Measurements from ENCODE around the gene NUDT3. TPM values are rescaled to one million over a fixed set of nuclear protein-coding genes. Genes with fewer than 3 reads are reported as not detected.
"Not testable (repeated sequence)": the region's sequence is repeated elsewhere in the genome, so short reads cannot be mapped to it uniquely, and the experiment has no call there.

Gene NUDT3
- total RNA-seq, 4 donors from 2014 or later = 32.2 to 66.3 (median 46.9) TPM

- no peaks in the 10 kb centered on the region for H3K27me3 ChIP-seq
- H3K4me3 ChIP-seq = no peak overlapping the region
- no peak for ATAC-seq
- TF ChIP-seq, protein P1, sequence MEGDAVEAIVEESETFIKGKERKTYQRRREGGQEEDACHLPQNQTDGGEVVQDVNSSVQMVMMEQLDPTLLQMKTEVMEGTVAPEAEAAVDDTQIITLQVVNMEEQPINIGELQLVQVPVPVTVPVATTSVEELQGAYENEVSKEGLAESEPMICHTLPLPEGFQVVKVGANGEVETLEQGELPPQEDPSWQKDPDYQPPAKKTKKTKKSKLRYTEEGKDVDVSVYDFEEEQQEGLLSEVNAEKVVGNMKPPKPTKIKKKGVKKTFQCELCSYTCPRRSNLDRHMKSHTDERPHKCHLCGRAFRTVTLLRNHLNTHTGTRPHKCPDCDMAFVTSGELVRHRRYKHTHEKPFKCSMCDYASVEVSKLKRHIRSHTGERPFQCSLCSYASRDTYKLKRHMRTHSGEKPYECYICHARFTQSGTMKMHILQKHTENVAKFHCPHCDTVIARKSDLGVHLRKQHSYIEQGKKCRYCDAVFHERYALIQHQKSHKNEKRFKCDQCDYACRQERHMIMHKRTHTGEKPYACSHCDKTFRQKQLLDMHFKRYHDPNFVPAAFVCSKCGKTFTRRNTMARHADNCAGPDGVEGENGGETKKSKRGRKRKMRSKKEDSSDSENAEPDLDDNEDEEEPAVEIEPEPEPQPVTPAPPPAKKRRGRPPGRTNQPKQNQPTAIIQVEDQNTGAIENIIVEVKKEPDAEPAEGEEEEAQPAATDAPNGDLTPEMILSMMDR (IDR thresholded peaks at IDR 0.05) = no peak
- TF ChIP-seq POLR2AphosphoS5 (IDR thresholded peaks at IDR 0.05) (no peak), EP300 (IDR thresholded peaks at IDR 0.05) (no peak), POLR2A (IDR thresholded peaks at IDR 0.05) (no peak)
- 91% methylated on average over 5 of the region's 5 CpGs; no CpG with 5 or more reads in 1 of the 2 donors for WGBS, 2 donors (ENCODE audit: low coverage in 1 of 2)
- no peaks in the 10 kb centered on the region for H3K9me3 ChIP-seq
- no peak overlapping the region for H3K27ac ChIP-seq
- peaks cover 0 to 21% (median 0%) of the 10 kb centered on the region in 3 donors for H3K4me1 ChIP-seq
- no peaks in the 10 kb centered on the region for H3K36me3 ChIP-seq
Observed at GRCh38 chr6:34377984-34378383, 14.5 kb downstream of the NUDT3 start.

DNA sequence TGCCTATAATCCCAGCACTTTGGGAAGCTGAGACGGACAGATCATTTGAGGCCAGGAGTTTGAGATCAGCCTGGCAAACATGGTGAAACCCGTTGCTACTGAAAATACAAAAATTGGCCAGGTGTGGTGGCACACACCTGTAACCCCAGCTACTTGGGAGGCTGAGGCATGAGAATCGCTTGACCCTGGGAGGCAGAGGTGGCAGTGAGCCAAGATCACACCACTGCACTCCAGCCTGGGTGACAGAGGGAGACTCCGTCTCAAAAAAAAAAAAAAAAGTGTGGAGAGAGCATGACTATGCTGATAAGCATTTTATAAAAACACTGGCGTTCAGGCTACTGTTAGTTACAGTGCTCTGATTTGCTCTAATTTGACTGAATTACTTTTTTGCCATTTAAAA lies 14.9 kb downstream of the NUDT3 start:
- H3K36me3 ChIP-seq, H3K9me3 ChIP-seq, H3K27ac ChIP-seq, H3K27me3 ChIP-seq, ATAC-seq, H3K4me3 ChIP-seq: not testable (repeated sequence)
- peaks cover 0 to 19% (median 0%) of the 10 kb centered on the region in 3 donors for H3K4me1 ChIP-seq
- WGBS, 2 donors (ENCODE audit: low coverage in 1 of 2) = 89 to 93% methylated on average over 5 of the region's 5 CpGs

- Histone ChIP-seq H3K9me3 (no peaks in the 10 kb centered on the region), H3K27ac (no peak overlapping the region), H3K36me3 (no peaks in the 10 kb centered on the region), H3K4me1 (peaks cover 0 to 23% (median 0%) of the 10 kb centered on the region in 3 donors), H3K4me3 (no peak overlapping the region), H3K27me3 (no peaks in the 10 kb centered on the region)
- TF ChIP-seq POLR2AphosphoS5 (IDR thresholded peaks at IDR 0.05) (no peak), POLR2A (IDR thresholded peaks at IDR 0.05) (no peak)
- TF ChIP-seq, protein P1 (IDR thresholded peaks at IDR 0.05) = no peak
- WGBS, 2 donors (ENCODE audit: low coverage in 1 of 2) = 94 to 100% methylated on average over 1 to 5 of the region's 5 CpGs
- no peak for ATAC-seq
Observed at GRCh38 chr6:34375833-34376232, 16.6 kb downstream of the NUDT3 start.

DNA sequence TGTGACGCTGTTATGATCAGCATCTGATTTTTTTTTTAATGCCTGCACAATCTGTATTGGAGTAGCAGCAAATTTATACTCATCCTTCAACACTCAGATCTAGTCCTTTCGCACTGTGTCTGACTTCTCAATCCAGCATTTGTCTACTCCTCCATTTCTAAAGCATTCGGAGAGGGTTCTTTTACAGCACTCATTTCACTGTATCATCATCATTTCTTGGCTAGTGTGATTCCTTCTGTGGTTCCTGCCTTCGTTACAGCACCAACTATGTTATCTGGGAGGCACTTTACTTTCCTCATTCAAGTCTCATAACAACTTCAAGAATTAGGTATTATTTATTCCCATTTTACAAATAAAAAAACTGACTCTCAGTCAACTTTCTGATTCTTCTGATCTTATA lies 18.0 kb downstream of the NUDT3 start:
- TF ChIP-seq POLR2A (IDR thresholded peaks at IDR 0.05) = no peak
- TF ChIP-seq, protein P1 (IDR thresholded peaks at IDR 0.05) = no peak
- TF ChIP-seq POLR2AphosphoS5 (IDR thresholded peaks at IDR 0.05) = no peak
- TF ChIP-seq EP300 (IDR thresholded peaks at IDR 0.05) = no peak
- Histone ChIP-seq H3K4me3 (no peak overlapping the region), H3K36me3 (no peaks in the 10 kb centered on the region), H3K27ac (no peak overlapping the region), H3K9me3 (no peaks in the 10 kb centered on the region), H3K4me1 (peaks cover 0 to 35% (median 0%) of the 10 kb centered on the region in 3 donors), H3K27me3 (no peaks in the 10 kb centered on the region)
- ATAC-seq = no peak
- 55 to 85% methylated on average over 4 of the region's 4 CpGs for WGBS, 2 donors (ENCODE audit: low coverage in 1 of 2)

DNA sequence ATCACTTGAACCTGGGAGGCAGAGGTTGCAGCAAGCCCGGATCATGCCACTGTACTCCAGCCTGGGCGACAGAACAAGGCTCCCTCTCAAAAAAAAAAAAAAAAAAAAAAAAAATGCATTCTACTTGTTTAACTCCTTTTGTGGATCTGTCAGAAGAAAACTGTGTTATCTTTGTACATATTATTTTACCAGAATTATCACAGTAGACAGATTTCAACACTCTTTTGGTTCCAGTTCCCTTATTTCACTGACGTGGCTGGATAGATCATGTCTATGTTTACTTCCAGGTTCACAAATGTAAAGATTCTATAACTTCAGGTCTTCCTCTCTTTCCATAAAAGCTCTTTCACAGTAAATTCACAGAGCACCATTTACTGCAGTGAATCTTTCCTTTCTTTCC lies 18.4 kb downstream of the NUDT3 start:
- Histone ChIP-seq H3K4me3 (no peak overlapping the region), H3K27me3 (no peaks in the 10 kb centered on the region), H3K9me3 (no peaks in the 10 kb centered on the region), H3K4me1 (peaks cover 0 to 39% (median 0%) of the 10 kb centered on the region in 3 donors), H3K36me3 (no peaks in the 10 kb centered on the region), H3K27ac (no peak overlapping the region)
- 57 to 84% methylated on average over 1 to 3 of the region's 3 CpGs for WGBS, 2 donors (ENCODE audit: low coverage in 1 of 2)
- TF ChIP-seq POLR2A (IDR thresholded peaks at IDR 0.05) (no peak), EP300 (IDR thresholded peaks at IDR 0.05) (no peak), POLR2AphosphoS5 (IDR thresholded peaks at IDR 0.05) (no peak)
- TF ChIP-seq, protein P1 (IDR thresholded peaks at IDR 0.05) = no peak
- ATAC-seq = no peak

All from gastroesophageal sphincter (tissue), 4 donors.